GM19239 (cell line): ENCODE measurements around the gene RGS7.
"Not testable (repeated sequence)": the region's sequence is repeated elsewhere in the genome, so short reads cannot be mapped to it uniquely, and the experiment has no call there.

Experiments
- DNase-seq: peaks from one replicate; pipeline ENCODE4 v3.0.0; 2011; ENCODE audit warnings: low spot score; ENCODE audit not compliant: insufficient read length
- FAIRE-seq: peaks from 2 replicates; lab custom pipeline; 2011; peaks lifted over from hg19 to GRCh38; lab: Jason Lieb, UNC

Gene RGS7

GRCh38 chr1:241097479-241097878, 259.5 kb downstream of the RGS7 start:
- no peak for DNase-seq
- FAIRE-seq, result no peak

DNA sequence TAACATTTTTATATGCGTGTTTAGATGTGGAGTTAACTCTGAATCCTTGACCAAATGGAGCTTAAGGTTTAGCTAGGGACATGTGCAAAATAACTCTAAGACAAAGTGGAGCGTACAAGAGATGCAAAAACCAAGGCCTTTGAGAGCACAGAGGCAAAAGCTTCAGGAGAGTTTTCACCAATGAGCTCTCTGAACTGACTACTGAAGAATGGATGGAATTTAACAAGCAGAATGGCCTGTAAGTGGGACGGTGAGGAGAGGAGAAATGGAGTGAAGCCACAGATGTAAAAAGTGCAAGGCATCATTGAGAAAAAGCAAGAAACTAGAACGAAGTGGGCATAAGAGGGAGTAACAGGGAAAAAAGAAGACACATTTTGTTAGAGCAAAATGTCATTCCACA, 260.0 kb downstream of the RGS7 start:
- no peak for DNase-seq
- no peak for FAIRE-seq

GRCh38 chr1:241095847-241096246, 261.2 kb downstream of the RGS7 start:
- DNase-seq, result no peak
- FAIRE-seq, result no peak

GRCh38 chr1:241090798-241091197, 266.2 kb downstream of the RGS7 start:
- FAIRE-seq (no peak), DNase-seq (no peak)

DNA sequence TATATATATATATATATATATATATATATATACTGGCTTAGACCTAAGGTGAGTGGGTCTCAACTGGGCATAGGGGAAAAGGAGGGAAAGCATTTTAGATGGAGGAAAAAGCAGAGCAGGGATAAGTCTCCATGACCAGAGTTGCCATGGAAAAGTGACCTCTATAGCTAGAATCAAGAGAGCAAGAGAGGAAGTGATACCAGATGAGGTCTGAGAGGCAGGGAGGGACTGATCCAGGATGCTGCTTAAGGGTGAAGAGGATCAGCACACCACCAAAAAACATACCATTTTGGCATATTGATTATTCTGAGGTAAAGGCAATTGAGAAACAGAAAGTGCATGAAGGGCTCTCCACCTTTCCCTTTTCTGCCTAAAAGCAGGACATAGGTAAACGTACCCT, 267.9 kb downstream of the RGS7 start:
- not testable (repeated sequence) for FAIRE-seq

DNA sequence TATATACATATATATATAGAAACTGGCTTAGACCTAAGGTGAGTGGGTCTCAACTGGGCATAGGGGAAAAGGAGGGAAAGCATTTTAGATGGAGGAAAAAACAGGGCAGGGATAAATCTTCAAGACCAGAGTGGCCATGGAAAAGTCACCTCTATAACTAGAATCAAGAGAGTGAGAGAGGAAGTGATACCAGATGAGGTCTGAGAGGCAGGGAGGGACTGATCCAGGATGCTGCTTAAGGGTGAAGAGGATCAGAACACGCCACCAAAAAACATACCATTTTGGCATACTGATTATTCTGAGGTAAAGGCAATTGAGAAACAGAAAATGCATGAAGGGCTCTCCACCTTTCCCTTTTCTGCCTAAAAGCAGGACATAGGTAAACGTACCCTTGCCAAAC, 268.9 kb downstream of the RGS7 start:
- peak; percentile 84 for FAIRE-seq
- not testable (repeated sequence) for DNase-seq

More for the DNA sequence above, 267.9 kb downstream of the RGS7 start:
- not testable (repeated sequence) for DNase-seq

- DNase-seq, result no peak
- FAIRE-seq, result no peak
These were observed 270.3 kb downstream of the RGS7 start for GRCh38 chr1:241086686-241087085.

GRCh38 chr1:241083285-241083684, 273.7 kb downstream of the RGS7 start:
- FAIRE-seq, result no peak
- no peak for DNase-seq

DNA sequence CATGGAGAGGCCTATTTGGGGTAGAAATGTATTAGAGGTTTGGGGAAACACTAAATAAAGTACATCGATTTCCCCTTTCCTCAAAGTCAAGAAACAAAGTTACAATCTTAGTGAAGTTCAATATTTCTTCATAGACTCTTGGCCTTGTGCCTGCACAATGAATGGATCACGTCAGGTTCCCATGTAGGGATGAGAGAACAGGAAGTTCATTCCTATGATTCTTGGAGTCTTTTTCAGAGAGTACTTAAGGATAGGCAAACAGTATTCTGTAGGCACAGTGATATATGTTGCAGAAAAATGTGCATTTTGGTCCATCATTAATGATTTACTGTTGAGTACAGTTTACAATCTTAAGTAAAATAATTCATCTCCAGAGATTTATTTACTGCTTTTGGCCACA, 275.5 kb downstream of the RGS7 start:
- FAIRE-seq (no peak), DNase-seq (no peak)

DNA sequence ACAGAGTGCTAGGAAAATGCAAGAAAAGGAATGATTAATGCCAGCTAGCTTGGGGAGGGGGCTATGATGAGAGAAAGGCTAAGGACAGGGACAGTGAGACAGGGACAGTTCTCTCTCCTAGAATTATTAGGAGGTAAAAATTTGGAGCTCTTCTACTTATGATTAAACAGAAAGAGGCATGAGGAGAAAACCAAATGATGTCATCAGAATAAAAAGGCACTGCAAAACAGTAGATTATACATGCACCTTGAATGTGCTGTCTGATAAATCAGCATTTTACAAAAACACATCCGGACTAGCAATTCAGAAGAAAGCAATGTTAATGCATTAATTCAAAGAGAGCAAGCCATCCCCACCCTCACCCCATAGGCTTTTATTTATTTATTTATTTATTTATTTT, 277.5 kb downstream of the RGS7 start:
- no peak for FAIRE-seq
- DNase-seq, result no peak

GRCh38 chr1:241079047-241079446, 278.0 kb downstream of the RGS7 start:
- no peak for DNase-seq
- FAIRE-seq, result no peak

GRCh38 chr1:241077386-241078147, 279.4 kb downstream of the RGS7 start:
- FAIRE-seq, result no peak
- DNase-seq, result no peak

GRCh38 chr1:241074507-241074906, 282.5 kb downstream of the RGS7 start:
- DNase-seq (no peak), FAIRE-seq (no peak)

GRCh38 chr1:241068359-241068758, 288.6 kb downstream of the RGS7 start:
- no peak for FAIRE-seq

GRCh38 chr1:241063276-241063675, 293.7 kb downstream of the RGS7 start:
- FAIRE-seq (no peak), DNase-seq (no peak)

More at GRCh38 chr1:241068359-241068758, 288.6 kb downstream of the RGS7 start:
- DNase-seq, result no peak

- DNase-seq, result no peak
- FAIRE-seq, result no peak
These were observed 295.9 kb downstream of the RGS7 start for GRCh38 chr1:241061062-241061461.

- no peak for FAIRE-seq
These were observed 308.4 kb downstream of the RGS7 start for GRCh38 chr1:241048622-241049021.

GRCh38 chr1:241045659-241046058, 311.3 kb downstream of the RGS7 start:
- no peak for DNase-seq
- no peak for FAIRE-seq

More at GRCh38 chr1:241048622-241049021, 308.4 kb downstream of the RGS7 start:
- DNase-seq, result no peak

DNA sequence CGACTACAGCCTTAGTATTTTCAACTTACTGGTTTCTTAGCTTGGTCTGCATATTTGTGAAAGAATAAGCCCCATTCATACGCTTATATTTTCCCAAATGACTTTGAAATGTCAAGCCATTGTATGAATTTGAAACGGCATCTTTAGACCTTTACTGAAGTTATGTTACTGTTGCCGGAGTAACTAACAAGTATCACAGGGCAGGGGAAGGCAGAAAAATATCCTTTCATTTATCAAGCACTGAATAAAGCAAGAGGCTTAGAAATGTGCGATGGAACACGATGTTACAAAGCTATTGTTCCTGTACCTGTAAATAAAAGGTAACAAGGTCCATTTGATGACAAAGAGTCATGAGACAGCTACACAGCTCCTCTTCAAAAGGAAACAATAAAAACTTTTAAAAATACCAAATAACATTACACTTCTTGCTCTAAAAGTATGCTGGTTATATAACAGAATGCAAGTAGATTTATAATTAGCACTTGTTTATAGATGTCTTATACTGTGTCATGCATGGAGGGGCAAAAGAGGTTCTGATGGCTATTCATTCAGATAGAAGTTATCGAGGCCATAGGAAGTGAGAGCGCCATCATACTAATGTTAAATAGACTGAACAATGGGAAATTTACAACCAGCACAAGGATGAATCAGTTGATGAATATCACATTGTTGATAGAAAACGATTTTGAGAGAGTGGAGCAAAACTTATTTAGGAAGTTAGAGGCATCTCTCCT, 322.6 kb downstream of the RGS7 start:
- DNase-seq (no peak), FAIRE-seq (no peak)

GRCh38 chr1:241024834-241025233, 332.2 kb downstream of the RGS7 start:
- FAIRE-seq (no peak), DNase-seq (no peak)

DNA sequence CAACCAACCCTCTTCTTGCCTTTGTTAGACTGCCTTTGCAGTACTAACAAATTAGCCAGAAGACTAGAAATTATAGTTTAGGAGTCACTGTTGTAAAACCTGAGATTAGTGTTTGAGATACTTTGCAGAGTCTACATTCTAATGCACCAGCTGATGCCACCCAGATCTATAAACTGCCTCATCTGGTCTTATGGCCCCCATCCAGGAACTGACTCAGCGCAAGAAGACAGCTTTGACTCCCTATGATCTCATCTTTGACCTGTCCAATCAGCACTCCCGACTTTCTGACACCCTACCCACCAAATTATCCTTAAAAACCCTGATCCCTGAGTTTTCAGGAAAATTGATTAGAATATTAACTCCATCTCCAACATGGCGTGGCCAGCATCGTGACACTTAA, 334.6 kb downstream of the RGS7 start:
- DNase-seq (no peak), FAIRE-seq (no peak)
